ENCODE data around the gene MICAL2.

DNA sequence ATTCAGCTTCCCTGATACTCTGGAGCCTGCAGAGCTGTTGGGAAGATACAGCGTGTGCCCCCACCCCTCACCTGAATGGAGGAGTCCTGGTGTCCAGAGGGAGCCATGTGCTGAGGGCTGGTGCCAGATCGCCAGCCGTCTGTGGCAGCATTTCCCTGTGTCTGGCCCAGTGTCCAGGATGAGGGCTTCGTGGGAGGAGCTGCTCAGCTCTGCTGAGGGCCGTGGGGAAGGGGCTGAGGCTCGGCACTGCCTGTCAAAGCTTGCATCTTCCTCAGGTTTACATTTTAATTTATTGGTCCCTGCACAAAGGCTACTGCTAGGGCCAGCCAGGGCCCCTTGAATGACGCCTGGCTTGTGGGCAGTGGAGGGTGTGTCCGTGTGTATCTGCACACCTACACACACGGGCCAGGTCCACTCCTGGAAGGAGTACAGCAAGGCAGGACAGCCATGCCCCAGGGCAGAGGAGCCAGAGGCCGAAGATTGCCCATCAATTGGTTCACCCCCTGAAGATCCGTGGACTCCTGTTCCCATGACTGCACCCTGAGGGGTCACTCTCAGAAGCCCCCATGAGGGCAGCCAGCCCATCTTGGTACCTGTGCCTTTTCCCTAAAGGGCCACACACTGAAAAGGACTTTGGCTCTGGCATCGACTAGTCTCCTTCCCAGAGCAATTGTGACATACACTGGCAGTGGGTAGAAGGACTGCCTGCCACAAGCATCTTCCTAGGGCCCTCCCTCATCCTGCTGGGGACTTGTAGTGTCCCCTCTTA, 159.2 kb downstream of the MICAL2 start:
- no peak for TF ChIP-seq POLR2AphosphoS5 (IDR thresholded peaks at IDR 0.05)
- TF ChIP-seq, protein P1, sequence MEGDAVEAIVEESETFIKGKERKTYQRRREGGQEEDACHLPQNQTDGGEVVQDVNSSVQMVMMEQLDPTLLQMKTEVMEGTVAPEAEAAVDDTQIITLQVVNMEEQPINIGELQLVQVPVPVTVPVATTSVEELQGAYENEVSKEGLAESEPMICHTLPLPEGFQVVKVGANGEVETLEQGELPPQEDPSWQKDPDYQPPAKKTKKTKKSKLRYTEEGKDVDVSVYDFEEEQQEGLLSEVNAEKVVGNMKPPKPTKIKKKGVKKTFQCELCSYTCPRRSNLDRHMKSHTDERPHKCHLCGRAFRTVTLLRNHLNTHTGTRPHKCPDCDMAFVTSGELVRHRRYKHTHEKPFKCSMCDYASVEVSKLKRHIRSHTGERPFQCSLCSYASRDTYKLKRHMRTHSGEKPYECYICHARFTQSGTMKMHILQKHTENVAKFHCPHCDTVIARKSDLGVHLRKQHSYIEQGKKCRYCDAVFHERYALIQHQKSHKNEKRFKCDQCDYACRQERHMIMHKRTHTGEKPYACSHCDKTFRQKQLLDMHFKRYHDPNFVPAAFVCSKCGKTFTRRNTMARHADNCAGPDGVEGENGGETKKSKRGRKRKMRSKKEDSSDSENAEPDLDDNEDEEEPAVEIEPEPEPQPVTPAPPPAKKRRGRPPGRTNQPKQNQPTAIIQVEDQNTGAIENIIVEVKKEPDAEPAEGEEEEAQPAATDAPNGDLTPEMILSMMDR (IDR thresholded peaks at IDR 0.05) = no peak

Data from esophagus muscularis mucosa (tissue), 3 donors.